Erythroblast (primary cell): ENCODE data around the gene KCNQ2.

Experiments
- GATA1 ChIP-seq: IDR thresholded peaks from 2 replicates; pipeline ENCODE4 v1.6.1; 2011; ENCODE audit warnings: low read depth, mild to moderate bottlenecking, control low read depth, low read length, moderate library complexity
- POLR2A ChIP-seq: IDR thresholded peaks from 2 replicates; pipeline ENCODE4 v1.6.1; 2011; ENCODE audit warnings: mild to moderate bottlenecking, low read length

DNA sequence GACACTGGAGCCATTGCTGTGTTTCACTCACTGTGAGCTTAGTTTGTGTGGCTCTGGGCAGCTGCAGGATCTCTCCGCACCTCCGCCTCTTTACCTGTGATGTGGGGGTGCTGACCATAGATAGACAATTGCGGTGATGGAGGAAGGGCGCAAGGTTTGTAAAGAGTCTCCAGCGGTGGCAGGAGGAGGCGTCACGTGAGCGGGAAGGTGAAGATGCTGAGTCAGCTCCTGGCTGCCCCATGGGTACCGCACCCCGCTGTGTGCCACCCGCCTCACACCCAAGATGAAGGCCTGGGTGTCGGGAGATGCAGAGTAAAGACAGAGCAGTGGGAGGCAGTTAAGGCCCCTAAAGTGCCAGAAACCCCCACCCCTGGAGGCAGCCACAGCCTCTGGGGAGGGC is 9.0 kb upstream of the KCNQ2 start:
- TF ChIP-seq POLR2A (no peak), GATA1 (no peak)
